ENCODE data around the gene AQP1.

AQP1 gene

GRCh38 chr7:30941582-30942323 is 30.1 kb downstream of the AQP1 start:
- H3K27ac ChIP-seq (ENCODE audit: low read depth, low read length), result no peak overlapping the region
- no peak overlapping the region for H3K9ac ChIP-seq (ENCODE audit: low read depth, low read length)
- H3K4me1 ChIP-seq (ENCODE audit: insufficient read depth, low read length), result no peaks in the 10 kb centered on the region
- H3K9me3 ChIP-seq (ENCODE audit: insufficient read depth, low read depth, low read length), result peaks cover 12% of the 10 kb centered on the region; the same call in 1 of the 2 replicates
- H3K4me3 ChIP-seq (ENCODE audit: low read length), result no peak overlapping the region
- 0 out of 2 replicates have a peak, but pooled peaks cover 4% of the 10 kb centered on the region for H3K27me3 ChIP-seq (ENCODE audit: insufficient read depth, low read length)
- WGBS, result 91% methylated on average over 7 of the region's 8 CpGs
- no peaks in the 10 kb centered on the region for H3K36me3 ChIP-seq (ENCODE audit: insufficient read depth, low read length)

DNA sequence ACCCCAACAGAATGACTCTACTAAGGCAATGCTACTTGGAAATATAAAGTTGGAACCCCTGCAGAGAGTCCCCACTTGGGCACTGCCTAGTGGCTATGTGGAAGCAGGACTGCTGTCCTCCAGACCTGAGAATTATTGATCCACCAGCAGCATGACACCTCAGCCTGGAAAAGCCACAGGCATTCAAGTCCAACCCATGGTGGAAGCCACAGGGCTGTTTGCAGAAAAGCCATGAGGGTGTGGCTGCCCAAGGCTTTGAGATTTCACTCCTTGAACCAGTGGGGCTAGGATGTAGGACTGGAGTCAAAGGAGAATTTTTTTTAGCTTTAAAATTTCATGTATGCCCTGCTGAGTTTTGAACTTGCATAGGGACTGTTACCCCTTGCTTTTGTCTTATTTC is 38.5 kb downstream of the AQP1 start:
- no peak overlapping the region for H3K9ac ChIP-seq (ENCODE audit: low read depth, low read length)
- H3K9me3 ChIP-seq (ENCODE audit: insufficient read depth, low read depth, low read length), result peaks cover 1% of the 10 kb centered on the region; the same call in 1 of the 2 replicates
- H3K4me1 ChIP-seq (ENCODE audit: insufficient read depth, low read length), result no peaks in the 10 kb centered on the region
- no peak overlapping the region for H3K4me3 ChIP-seq (ENCODE audit: low read length)
- H3K27ac ChIP-seq (ENCODE audit: low read depth, low read length), result no peak overlapping the region
- no peaks in the 10 kb centered on the region for H3K27me3 ChIP-seq (ENCODE audit: insufficient read depth, low read length)
- H3K36me3 ChIP-seq (ENCODE audit: insufficient read depth, low read length), result no peaks in the 10 kb centered on the region

GRCh38 chr7:30954914-30955313 is 43.3 kb downstream of the AQP1 start:
- Histone ChIP-seq H3K4me3 (ENCODE audit: low read length) (no peak overlapping the region), H3K4me1 (ENCODE audit: insufficient read depth, low read length) (no peaks in the 10 kb centered on the region), H3K27me3 (ENCODE audit: insufficient read depth, low read length) (no peaks in the 10 kb centered on the region), H3K27ac (ENCODE audit: low read depth, low read length) (no peak overlapping the region), H3K36me3 (ENCODE audit: insufficient read depth, low read length) (no peaks in the 10 kb centered on the region), H3K9me3 (ENCODE audit: insufficient read depth, low read depth, low read length) (peaks cover 14% of the 10 kb centered on the region; the same call in 1 of the 2 replicates), H3K9ac (ENCODE audit: low read depth, low read length) (no peak overlapping the region)
- 67% methylated on average over 3 of the region's 4 CpGs for WGBS

DNA sequence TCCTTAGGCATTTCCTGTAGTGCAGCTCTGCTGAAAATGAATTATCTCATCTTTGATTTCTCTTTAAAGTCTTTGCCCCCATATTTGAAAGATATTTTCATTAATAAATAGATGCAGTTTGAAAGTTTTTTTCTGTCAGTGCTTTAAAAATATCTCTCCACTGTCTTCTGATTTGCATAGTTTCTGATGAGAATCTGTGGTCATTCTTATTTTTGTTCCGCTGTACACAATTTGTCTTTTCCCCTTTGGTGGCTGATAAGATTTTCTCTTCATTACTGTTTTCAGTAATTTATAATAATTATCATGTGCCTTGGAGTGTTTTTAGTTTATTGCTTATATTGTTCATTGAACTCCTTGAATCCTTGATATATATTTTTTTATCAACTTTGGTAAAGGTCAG is 45.1 kb downstream of the AQP1 start:
- no peak overlapping the region for H3K9ac ChIP-seq (ENCODE audit: low read depth, low read length)
- no peaks in the 10 kb centered on the region for H3K27me3 ChIP-seq (ENCODE audit: insufficient read depth, low read length)
- no CpG with 5 or more reads among the region's 1 CpG for WGBS
- H3K36me3 ChIP-seq (ENCODE audit: insufficient read depth, low read length), result no peaks in the 10 kb centered on the region
- H3K27ac ChIP-seq (ENCODE audit: low read depth, low read length), result no peak overlapping the region
- H3K4me1 ChIP-seq (ENCODE audit: insufficient read depth, low read length), result no peaks in the 10 kb centered on the region
- no peak overlapping the region for H3K4me3 ChIP-seq (ENCODE audit: low read length)
- peaks cover 14% of the 10 kb centered on the region; the same call in 1 of the 2 replicates for H3K9me3 ChIP-seq (ENCODE audit: insufficient read depth, low read depth, low read length)

DNA sequence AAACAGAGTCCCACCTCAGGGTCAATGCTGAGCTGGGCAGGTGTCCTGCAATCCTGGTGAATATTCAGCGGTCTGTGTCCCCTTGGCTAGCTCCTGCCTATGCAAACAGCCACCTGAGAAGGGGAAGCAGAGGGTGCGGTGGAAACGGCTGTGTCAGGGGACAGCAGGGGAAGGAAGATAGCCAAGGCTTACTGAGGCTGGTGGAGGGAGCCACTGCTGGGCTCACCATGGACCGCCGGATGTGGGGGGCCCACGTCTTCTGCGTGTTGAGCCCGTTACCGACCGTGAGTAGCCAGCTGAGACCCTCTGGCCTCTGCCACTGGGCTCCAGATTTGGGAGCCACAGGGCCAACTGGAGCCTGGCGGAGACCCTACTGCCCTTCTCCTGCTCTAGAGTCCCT is 52.2 kb downstream of the AQP1 start, which contains the start of gene GHRHR:
Gene GHRHR, plus strand, starts transcription at position 112 of the 400 bp plus-strand sequence. Its CDS starts 116 bp downstream, at position 228.
- 90% methylated on average over 11 of the region's 11 CpGs for WGBS
- Histone ChIP-seq H3K9ac (ENCODE audit: low read depth, low read length) (no peak within 1 kb of the TSS), H3K27me3 (ENCODE audit: insufficient read depth, low read length) (no peaks in the 10 kb centered on the region), H3K4me3 (ENCODE audit: low read length) (no peak within 1 kb of the TSS), H3K4me1 (ENCODE audit: insufficient read depth, low read length) (no peaks in the 10 kb centered on the region), H3K36me3 (ENCODE audit: insufficient read depth, low read length) (no peaks in the 10 kb centered on the region), H3K27ac (ENCODE audit: low read depth, low read length) (no peak within 1 kb of the TSS), H3K9me3 (ENCODE audit: insufficient read depth, low read depth, low read length) (no peaks in the 10 kb centered on the region)

- no peaks in the 10 kb centered on the region for H3K27me3 ChIP-seq (ENCODE audit: insufficient read depth, low read length)
- H3K4me3 ChIP-seq (ENCODE audit: low read length), result no peak overlapping the region
- H3K4me1 ChIP-seq (ENCODE audit: insufficient read depth, low read length), result no peaks in the 10 kb centered on the region
- WGBS, result 81% methylated on average over 4 of the region's 4 CpGs
- H3K9ac ChIP-seq (ENCODE audit: low read depth, low read length), result no peak overlapping the region
- H3K36me3 ChIP-seq (ENCODE audit: insufficient read depth, low read length), result no peaks in the 10 kb centered on the region
- no peaks in the 10 kb centered on the region for H3K9me3 ChIP-seq (ENCODE audit: insufficient read depth, low read depth, low read length)
- H3K27ac ChIP-seq (ENCODE audit: low read depth, low read length), result no peak overlapping the region
Measured at GRCh38 chr7:30965372-30965771, 53.7 kb downstream of the AQP1 start.

- no peak overlapping the region for H3K27ac ChIP-seq (ENCODE audit: low read depth, low read length)
- no peak overlapping the region for H3K9ac ChIP-seq (ENCODE audit: low read depth, low read length)
- no peaks in the 10 kb centered on the region for H3K27me3 ChIP-seq (ENCODE audit: insufficient read depth, low read length)
- WGBS, result 89% methylated on average over 9 of the region's 9 CpGs
- H3K9me3 ChIP-seq (ENCODE audit: insufficient read depth, low read depth, low read length), result no peaks in the 10 kb centered on the region
- H3K4me1 ChIP-seq (ENCODE audit: insufficient read depth, low read length), result no peaks in the 10 kb centered on the region
- H3K4me3 ChIP-seq (ENCODE audit: low read length), result no peak overlapping the region
- no peaks in the 10 kb centered on the region for H3K36me3 ChIP-seq (ENCODE audit: insufficient read depth, low read length)
Measured at GRCh38 chr7:30965883-30966282, 54.2 kb downstream of the AQP1 start.

- Histone ChIP-seq H3K4me3 (ENCODE audit: low read length) (no peak overlapping the region), H3K9ac (ENCODE audit: low read depth, low read length) (no peak overlapping the region), H3K9me3 (ENCODE audit: insufficient read depth, low read depth, low read length) (no peaks in the 10 kb centered on the region), H3K4me1 (ENCODE audit: insufficient read depth, low read length) (no peaks in the 10 kb centered on the region), H3K27ac (ENCODE audit: low read depth, low read length) (no peak overlapping the region), H3K36me3 (ENCODE audit: insufficient read depth, low read length) (no peaks in the 10 kb centered on the region), H3K27me3 (ENCODE audit: insufficient read depth, low read length) (no peaks in the 10 kb centered on the region)
- WGBS, result 100% methylated on average over 2 of the region's 2 CpGs
Measured at GRCh38 chr7:30968294-30968693, 56.6 kb downstream of the AQP1 start.

GRCh38 chr7:30968747-30969603 is 57.3 kb downstream of the AQP1 start:
- no peak overlapping the region for H3K27ac ChIP-seq (ENCODE audit: low read depth, low read length)
- no peak overlapping the region for H3K9ac ChIP-seq (ENCODE audit: low read depth, low read length)
- no peak overlapping the region for H3K4me3 ChIP-seq (ENCODE audit: low read length)
- no peaks in the 10 kb centered on the region for H3K9me3 ChIP-seq (ENCODE audit: insufficient read depth, low read depth, low read length)
- H3K27me3 ChIP-seq (ENCODE audit: insufficient read depth, low read length), result no peaks in the 10 kb centered on the region
- WGBS, result 87% methylated on average over 7 of the region's 7 CpGs
- H3K4me1 ChIP-seq (ENCODE audit: insufficient read depth, low read length), result no peaks in the 10 kb centered on the region
- no peaks in the 10 kb centered on the region for H3K36me3 ChIP-seq (ENCODE audit: insufficient read depth, low read length)

GRCh38 chr7:30969604-30969970 is 57.9 kb downstream of the AQP1 start:
- Histone ChIP-seq H3K4me3 (ENCODE audit: low read length) (no peak overlapping the region), H3K9me3 (ENCODE audit: insufficient read depth, low read depth, low read length) (no peaks in the 10 kb centered on the region), H3K9ac (ENCODE audit: low read depth, low read length) (no peak overlapping the region), H3K27ac (ENCODE audit: low read depth, low read length) (no peak overlapping the region), H3K36me3 (ENCODE audit: insufficient read depth, low read length) (no peaks in the 10 kb centered on the region), H3K27me3 (ENCODE audit: insufficient read depth, low read length) (no peaks in the 10 kb centered on the region), H3K4me1 (ENCODE audit: insufficient read depth, low read length) (no peaks in the 10 kb centered on the region)
- WGBS, result 83% methylated on average over 1 of the region's 1 CpG

GRCh38 chr7:30970074-30970473 is 58.4 kb downstream of the AQP1 start:
- Histone ChIP-seq H3K4me3 (ENCODE audit: low read length) (no peak overlapping the region), H3K36me3 (ENCODE audit: insufficient read depth, low read length) (no peaks in the 10 kb centered on the region), H3K27me3 (ENCODE audit: insufficient read depth, low read length) (no peaks in the 10 kb centered on the region), H3K4me1 (ENCODE audit: insufficient read depth, low read length) (no peaks in the 10 kb centered on the region), H3K9ac (ENCODE audit: low read depth, low read length) (no peak overlapping the region), H3K27ac (ENCODE audit: low read depth, low read length) (no peak overlapping the region), H3K9me3 (ENCODE audit: insufficient read depth, low read depth, low read length) (no peaks in the 10 kb centered on the region)
- WGBS, result 91% methylated on average over 5 of the region's 5 CpGs

Data from HUES64 (cell line).